PFSK-1 (cell line): Measurements from ENCODE around the gene SOX8.

Experiments used
- FOXP2 ChIP-seq: optimal IDR thresholded peaks from 2 replicates; pipeline ENCODE3; 2011; ENCODE audit warnings: borderline replicate concordance, control low read depth, inconsistent platforms; ENCODE audit not compliant: insufficient read depth; ENCODE audit errors: extremely low read length, extremely low read depth
- POLR2AphosphoS5 ChIP-seq: IDR thresholded peaks from 2 replicates; pipeline ENCODE4 v1.6.1; 2012; ENCODE audit warnings: low read depth, mild to moderate bottlenecking, control low read depth, low read length, moderate library complexity
- SIN3A ChIP-seq: IDR thresholded peaks from 2 replicates; pipeline ENCODE4 v1.6.1; 2012; ENCODE audit warnings: mild to moderate bottlenecking, low read length, moderate library complexity, borderline replicate concordance; ENCODE audit not compliant: insufficient read depth
- TF ChIP-seq, protein P1 (sequence below), 2 experiments: IDR thresholded peaks; 2 replicates each; pipeline versions ENCODE4 v1.6.1 to v1.8.0; 2011 to 2012; ENCODE audit warnings: low read depth in 2 of 2, low read length in 2 of 2, control low read depth in 1 of 2, inconsistent platforms in 1 of 2, mild to moderate bottlenecking in 1 of 2, moderate library complexity in 1 of 2; ENCODE audit not compliant: insufficient read depth in 1 of 2

DNA sequence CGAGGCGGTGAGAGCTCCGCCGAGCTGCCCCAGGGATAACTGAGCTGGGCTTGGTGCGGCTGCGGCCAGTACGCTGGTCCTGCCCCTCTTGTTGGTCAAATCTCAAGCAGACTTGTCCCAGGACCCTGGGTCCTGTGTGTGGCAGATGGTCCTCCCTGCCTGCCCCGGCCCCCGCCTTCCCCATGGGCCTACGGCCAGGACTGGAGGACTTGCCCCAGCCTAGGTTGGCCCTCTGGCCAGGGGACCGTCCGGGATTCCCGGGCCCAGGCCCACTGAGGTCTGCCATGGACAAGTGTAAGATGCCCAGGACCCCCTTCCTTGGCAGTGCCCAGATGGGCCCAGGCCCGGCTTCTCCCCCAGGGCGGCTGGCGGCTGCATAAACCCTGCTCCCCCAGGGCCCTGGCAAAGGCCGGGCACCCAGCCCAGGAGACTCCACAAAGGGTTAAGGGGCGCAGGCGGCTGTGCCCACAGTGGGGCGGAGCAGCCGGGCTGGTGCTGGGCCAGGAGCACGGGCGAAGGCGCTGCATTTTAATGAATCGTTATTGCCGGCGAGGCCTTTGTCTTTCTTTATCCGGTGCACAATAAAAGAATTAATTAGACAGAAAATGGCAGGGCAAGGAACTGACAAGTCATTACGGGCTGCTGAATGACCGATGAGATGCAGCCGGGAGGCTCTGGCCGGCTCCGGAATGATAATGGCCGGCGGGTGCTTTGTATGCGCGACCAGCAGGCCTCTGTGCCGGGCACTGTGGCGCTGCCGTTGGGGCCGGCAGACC is 9.1 kb downstream of the SOX8 start:
- TF ChIP-seq POLR2AphosphoS5 (no peak), SIN3A (no peak), FOXP2 (no peak)
- TF ChIP-seq, protein P1, sequence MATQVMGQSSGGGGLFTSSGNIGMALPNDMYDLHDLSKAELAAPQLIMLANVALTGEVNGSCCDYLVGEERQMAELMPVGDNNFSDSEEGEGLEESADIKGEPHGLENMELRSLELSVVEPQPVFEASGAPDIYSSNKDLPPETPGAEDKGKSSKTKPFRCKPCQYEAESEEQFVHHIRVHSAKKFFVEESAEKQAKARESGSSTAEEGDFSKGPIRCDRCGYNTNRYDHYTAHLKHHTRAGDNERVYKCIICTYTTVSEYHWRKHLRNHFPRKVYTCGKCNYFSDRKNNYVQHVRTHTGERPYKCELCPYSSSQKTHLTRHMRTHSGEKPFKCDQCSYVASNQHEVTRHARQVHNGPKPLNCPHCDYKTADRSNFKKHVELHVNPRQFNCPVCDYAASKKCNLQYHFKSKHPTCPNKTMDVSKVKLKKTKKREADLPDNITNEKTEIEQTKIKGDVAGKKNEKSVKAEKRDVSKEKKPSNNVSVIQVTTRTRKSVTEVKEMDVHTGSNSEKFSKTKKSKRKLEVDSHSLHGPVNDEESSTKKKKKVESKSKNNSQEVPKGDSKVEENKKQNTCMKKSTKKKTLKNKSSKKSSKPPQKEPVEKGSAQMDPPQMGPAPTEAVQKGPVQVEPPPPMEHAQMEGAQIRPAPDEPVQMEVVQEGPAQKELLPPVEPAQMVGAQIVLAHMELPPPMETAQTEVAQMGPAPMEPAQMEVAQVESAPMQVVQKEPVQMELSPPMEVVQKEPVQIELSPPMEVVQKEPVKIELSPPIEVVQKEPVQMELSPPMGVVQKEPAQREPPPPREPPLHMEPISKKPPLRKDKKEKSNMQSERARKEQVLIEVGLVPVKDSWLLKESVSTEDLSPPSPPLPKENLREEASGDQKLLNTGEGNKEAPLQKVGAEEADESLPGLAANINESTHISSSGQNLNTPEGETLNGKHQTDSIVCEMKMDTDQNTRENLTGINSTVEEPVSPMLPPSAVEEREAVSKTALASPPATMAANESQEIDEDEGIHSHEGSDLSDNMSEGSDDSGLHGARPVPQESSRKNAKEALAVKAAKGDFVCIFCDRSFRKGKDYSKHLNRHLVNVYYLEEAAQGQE (IDR thresholded peaks at IDR 0.05; ENCODE audit: insufficient read depth in 1 of 2, low read depth in 2 of 2, low read length in 2 of 2), result no peak
